ENCODE measurements around the gene PRKAR2A. TPM values are rescaled to one million over a fixed set of nuclear protein-coding genes. Genes with fewer than 3 reads are reported as not detected.

The PRKAR2A gene
- polyA plus RNA-seq, 1 of the 3 experiments (the other 2 are of a cell fraction): 5.2 TPM

GRCh38 chr3:48798998-48799397 lies 48.7 kb downstream of the PRKAR2A start:
- peaks cover 0 to 3% of the 10 kb centered on the region in 2 experiments for H3K36me3 ChIP-seq (replicated peaks in 1 of 2; ENCODE audit: control insufficient read depth in 1 of 2, insufficient read depth in 2 of 2, low read length in 1 of 2)
- no peaks in the 10 kb centered on the region for H3K4me1 ChIP-seq (ENCODE audit: control insufficient read depth in 1 of 2, insufficient read depth in 2 of 2, low read depth in 1 of 2, low read length in 1 of 2)
- no peak for DNase-seq
- H3K79me2 ChIP-seq (ENCODE audit: insufficient read depth): 0 out of 2 replicates have a peak, but pooled peaks cover 4% of the 10 kb centered on the region
- H3K9me2 ChIP-seq: no peaks in the 10 kb centered on the region
- H4K20me1 ChIP-seq (ENCODE audit: insufficient read depth): no peaks in the 10 kb centered on the region
- no peak overlapping the region for H3K4me3 ChIP-seq (ENCODE audit: low read depth in 2 of 2, low read length in 1 of 2)
- H3K4me2 ChIP-seq: no peak overlapping the region
- TF ChIP-seq SIN3A (IDR thresholded peaks at IDR 0.05; ENCODE audit: borderline replicate concordance, low read depth, low read length) (no peak), NFIC (IDR thresholded peaks at IDR 0.05; ENCODE audit: borderline replicate concordance) (no peak), YY1 (IDR thresholded peaks at IDR 0.05; ENCODE audit: low read depth) (no peak), FOSL2 (IDR thresholded peaks at IDR 0.05; ENCODE audit: borderline replicate concordance, low read depth) (no peak), PBX3 (IDR thresholded peaks at IDR 0.05) (no peak), GABPA (IDR thresholded peaks at IDR 0.05; ENCODE audit: low read depth) (no peak), RFX5 (IDR thresholded peaks at IDR 0.05; ENCODE audit: low read length) (no peak), CTCF (IDR thresholded peaks at IDR 0.05) (no peak), EP300 (IDR thresholded peaks at IDR 0.05; ENCODE audit: borderline replicate concordance in 1 of 2, low read depth in 1 of 2, low read length in 1 of 2) (no peak), JUND (IDR thresholded peaks at IDR 0.05) (no peak), REST (IDR thresholded peaks at IDR 0.05; ENCODE audit: low read depth, low read length) (no peak), NRF1 (IDR thresholded peaks at IDR 0.05; ENCODE audit: low read depth, low read length) (no peak), TCF12 (IDR thresholded peaks at IDR 0.05) (no peak), IRF3 (IDR thresholded peaks at IDR 0.05; ENCODE audit: low read depth, low read length) (no peak), ELF1 (IDR thresholded peaks at IDR 0.05) (no peak), FOXJ3 (CRISPR knock-in tag; IDR thresholded peaks at IDR 0.05) (no peak), EZH2phosphoT487 (IDR thresholded peaks at IDR 0.05; ENCODE audit: borderline replicate concordance, low read depth) (no peak), TEAD4 (IDR thresholded peaks at IDR 0.05; ENCODE audit: borderline replicate concordance, insufficient read depth) (no peak)
- H3K27me3 ChIP-seq (ENCODE audit: insufficient read depth): no peaks in the 10 kb centered on the region
- CTCF ChIA-PET: no interaction called here
- no peaks in the 10 kb centered on the region for H3K9me3 ChIP-seq
- no peak overlapping the region for H3K9ac ChIP-seq
- 83% methylated on average over 1 of the region's 1 CpG for WGBS (ENCODE audit: low lambda C conversion rate)
- no peak overlapping the region for H2AFZ ChIP-seq (ENCODE audit: low read depth)
- POLR2A ChIA-PET: no interaction called here
- H3F3A ChIP-seq (replicated peaks; ENCODE audit: insufficient read depth): no peaks in the 10 kb centered on the region
- H3K27ac ChIP-seq (ENCODE audit: low read depth in 2 of 2, low read length in 1 of 2): no peak overlapping the region
